ENCODE data around the gene METTL16.
"Not testable (repeated sequence)": the region's sequence is repeated elsewhere in the genome, so short reads cannot be mapped to it uniquely, and the experiment has no call there.

METTL16 gene

DNA sequence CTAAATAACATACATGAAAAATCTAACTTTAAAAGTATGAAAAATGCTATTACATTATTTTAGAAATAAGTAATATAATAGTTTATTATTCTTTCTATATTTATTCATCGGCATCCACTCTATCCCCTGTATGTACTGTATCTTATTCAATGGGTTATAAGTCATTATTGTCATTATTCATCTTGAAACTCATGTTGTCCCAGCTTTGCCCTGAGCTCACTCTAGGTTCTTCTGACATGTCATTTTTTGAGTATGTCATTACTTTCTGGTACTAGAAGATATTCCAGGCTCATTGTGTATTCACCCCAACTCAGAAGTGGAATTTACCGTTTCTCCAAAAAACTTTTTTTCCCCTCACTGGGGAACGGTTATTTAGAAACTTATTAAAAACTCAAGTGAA is 57.8 kb downstream of the METTL16 start:
- no peak for DNase-seq (ENCODE audit: extremely low read depth in 1 of 2, low read depth in 1 of 2)

GRCh38 chr17:2453325-2453724 is 58.4 kb downstream of the METTL16 start:
- no peak for DNase-seq (ENCODE audit: extremely low read depth in 1 of 2, low read depth in 1 of 2)

DNA sequence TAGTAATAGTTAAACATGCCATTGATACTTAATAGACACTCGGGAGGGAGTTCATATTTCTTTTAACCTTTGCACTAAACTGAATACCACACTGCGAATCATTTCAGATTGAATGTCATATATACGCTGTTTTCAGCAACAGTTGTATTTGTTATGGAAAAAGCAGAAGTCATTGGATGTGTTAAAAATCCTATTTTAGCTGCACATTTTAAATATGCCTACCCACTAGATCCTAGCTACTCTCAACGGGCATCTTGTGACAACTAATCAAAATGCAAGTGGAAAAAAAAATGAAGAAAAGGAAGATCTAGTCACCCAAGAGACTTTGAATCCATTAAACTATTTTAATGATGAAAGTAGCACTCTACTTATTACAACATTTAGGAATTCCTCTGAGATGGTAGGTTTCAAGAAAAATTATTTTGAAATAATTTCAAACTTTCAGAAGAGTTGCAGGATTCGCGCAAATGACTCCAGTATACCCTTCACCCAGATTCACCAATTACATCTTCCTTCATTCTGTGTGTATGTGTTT is 59.4 kb downstream of the METTL16 start:
- no peak for DNase-seq (ENCODE audit: extremely low read depth in 1 of 2, low read depth in 1 of 2)

- no peak for DNase-seq (ENCODE audit: extremely low read depth in 1 of 2, low read depth in 1 of 2)
Measured at GRCh38 chr17:2450016-2450650, 61.6 kb downstream of the METTL16 start.

GRCh38 chr17:2449486-2449885 is 62.2 kb downstream of the METTL16 start:
- no peak for DNase-seq (ENCODE audit: extremely low read depth in 1 of 2, low read depth in 1 of 2)

GRCh38 chr17:2447479-2447878 is 64.2 kb downstream of the METTL16 start:
- not testable (repeated sequence) for DNase-seq (ENCODE audit: extremely low read depth in 1 of 2, low read depth in 1 of 2)

DNA sequence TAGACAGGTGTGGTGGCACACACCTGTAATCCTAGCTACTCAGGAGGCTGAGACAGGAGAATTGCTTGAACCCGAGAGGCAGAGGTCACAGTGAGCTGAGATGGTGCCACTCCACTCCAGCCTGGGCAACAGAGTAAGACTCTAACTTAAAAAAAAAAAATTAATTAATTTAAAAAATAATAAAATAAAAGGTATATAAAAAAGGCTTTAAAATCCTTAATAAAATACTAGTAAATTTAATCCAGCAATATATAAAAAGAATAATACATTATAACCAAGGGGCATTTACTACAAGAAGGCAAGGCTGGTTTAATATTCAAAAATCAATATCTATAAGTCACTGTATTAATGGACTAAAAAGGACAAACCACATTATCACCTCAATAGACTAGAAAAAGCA is 66.0 kb downstream of the METTL16 start:
- DNase-seq (ENCODE audit: extremely low read depth in 1 of 2, low read depth in 1 of 2), result no peak

GRCh38 chr17:2444382-2444781 is 67.3 kb downstream of the METTL16 start:
- no peak for DNase-seq (ENCODE audit: extremely low read depth in 1 of 2, low read depth in 1 of 2)

DNA sequence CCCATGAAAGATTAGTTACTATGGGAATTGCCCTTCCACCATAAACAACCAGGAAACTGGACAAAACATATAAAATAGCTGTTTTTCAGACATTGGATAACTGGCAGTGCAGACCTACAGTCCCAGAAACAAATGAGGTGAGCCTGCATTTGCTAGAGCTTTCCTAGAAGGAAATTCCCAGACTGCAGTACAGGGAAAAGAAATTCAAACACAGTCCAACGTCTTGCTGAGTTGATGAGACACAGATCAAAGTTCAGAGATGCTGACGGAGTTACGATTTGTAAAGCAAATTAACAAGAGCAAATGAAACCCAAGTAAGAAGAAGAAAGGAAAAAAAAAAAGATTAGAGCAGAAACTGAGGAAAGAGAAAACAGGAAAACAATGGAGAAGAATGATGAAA is 69.5 kb downstream of the METTL16 start:
- no peak for DNase-seq (ENCODE audit: extremely low read depth in 1 of 2, low read depth in 1 of 2)

DNA sequence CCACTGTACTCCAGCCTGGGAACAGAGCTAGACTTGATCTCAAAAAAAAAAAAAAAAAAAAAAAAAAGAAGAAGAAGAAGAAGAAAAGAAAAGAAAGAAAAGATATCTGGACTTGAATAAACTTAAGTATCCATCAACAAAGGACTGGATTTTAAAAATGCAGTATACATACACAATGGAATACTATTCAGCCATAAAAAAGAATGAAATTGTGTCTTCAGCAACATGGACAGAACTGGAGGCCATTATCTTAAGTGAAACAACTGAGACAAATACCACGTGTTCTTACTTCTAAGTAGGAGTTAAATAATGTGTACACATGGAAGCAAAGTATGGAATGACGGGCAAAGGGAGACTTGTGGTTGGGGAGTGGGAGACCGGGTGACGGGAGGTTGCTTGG is 70.8 kb downstream of the METTL16 start:
- DNase-seq (ENCODE audit: extremely low read depth in 1 of 2, low read depth in 1 of 2), result no peak

- not testable (repeated sequence) for DNase-seq (ENCODE audit: extremely low read depth in 1 of 2, low read depth in 1 of 2)
Measured at GRCh38 chr17:2439997-2440396, 71.7 kb downstream of the METTL16 start.

- DNase-seq (ENCODE audit: extremely low read depth in 1 of 2, low read depth in 1 of 2), result no peak
Measured at GRCh38 chr17:2438823-2439222, 72.9 kb downstream of the METTL16 start.

DNA sequence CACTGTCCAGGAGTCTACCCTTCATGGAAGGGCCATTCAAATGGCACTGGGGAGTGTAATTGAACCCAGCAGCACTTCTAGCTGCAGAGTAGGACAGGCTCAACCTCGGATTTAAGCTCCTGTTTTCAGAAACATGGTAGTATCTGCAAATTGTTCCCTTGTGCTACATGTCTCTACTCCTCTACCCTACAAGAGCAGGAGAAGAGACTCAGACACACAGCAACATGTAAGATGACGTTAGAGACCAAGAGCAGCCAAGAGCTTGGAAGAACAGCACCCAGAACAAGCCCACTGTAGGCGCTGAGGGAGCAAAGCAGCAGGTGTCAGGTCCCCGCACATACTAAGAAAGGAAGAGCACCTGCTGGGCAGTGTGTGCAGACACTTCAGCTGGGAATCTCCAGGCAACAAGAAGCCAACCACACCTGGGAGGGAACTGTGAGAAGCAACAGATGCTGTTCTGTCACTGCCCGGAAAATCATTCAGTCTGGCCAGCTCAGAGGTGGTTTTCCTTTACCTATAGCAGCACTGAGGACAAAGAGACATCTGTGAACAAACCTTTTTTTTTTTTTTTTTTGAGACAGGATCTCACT is 75.3 kb downstream of the METTL16 start:
- DNase-seq (ENCODE audit: extremely low read depth in 1 of 2, low read depth in 1 of 2), result no peak

- DNase-seq (ENCODE audit: extremely low read depth in 1 of 2, low read depth in 1 of 2), result no peak
Measured at GRCh38 chr17:2435862-2436261, 75.8 kb downstream of the METTL16 start.

- no peak for DNase-seq (ENCODE audit: extremely low read depth in 1 of 2, low read depth in 1 of 2)
Measured at GRCh38 chr17:2435181-2435741, 76.4 kb downstream of the METTL16 start.

- DNase-seq (ENCODE audit: extremely low read depth in 1 of 2, low read depth in 1 of 2), result no peak
Measured at GRCh38 chr17:2433696-2434095, 78.0 kb downstream of the METTL16 start.

GRCh38 chr17:2427910-2428309 is 83.8 kb downstream of the METTL16 start:
- DNase-seq (ENCODE audit: extremely low read depth in 1 of 2, low read depth in 1 of 2), result no peak

- no peak for DNase-seq (ENCODE audit: extremely low read depth in 1 of 2, low read depth in 1 of 2)
Measured at GRCh38 chr17:2427215-2427614, 84.5 kb downstream of the METTL16 start.

- DNase-seq (ENCODE audit: extremely low read depth in 1 of 2, low read depth in 1 of 2), result no peak
Measured at GRCh38 chr17:2423271-2423670, 88.4 kb downstream of the METTL16 start.

DNA sequence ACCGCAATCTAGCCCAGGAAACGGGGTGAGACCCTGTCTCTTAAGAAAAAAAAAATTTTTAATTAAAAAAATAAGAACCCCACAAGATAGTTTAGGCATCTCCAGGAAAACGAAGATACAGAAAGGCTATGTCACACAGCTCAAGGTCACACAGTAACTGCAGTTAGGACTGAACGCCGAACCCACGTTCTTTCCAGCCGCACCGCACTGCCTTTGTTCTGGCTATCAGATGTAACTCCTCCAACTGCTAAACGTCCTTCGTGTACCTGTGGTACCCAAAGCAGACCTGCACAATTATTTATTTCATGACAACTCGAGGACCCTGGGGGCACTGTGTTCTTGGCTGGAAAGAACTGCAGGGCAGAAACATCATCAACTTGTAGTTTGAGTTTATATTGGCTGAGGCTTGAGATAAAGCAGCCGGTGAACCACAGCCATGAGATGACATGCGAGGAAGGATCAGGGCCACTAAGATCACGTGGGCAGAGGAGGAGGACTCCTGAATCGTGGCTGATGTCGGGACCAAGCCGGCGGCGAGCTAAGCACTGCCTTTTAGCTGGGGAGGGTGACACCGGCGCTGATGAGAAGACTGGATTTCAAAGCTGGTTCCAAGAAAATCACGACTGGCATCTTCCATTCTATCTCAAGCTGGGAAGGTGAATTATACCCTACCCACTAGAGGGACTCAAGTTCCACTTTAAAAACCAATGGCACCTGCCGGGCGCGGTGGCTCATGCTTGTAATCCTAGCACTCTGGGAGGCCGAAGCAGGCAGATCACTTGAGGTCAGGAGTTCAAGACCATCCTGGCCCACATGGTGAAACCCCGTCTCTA is 90.2 kb downstream of the METTL16 start:
- no peak for DNase-seq (ENCODE audit: extremely low read depth in 1 of 2, low read depth in 1 of 2)

GRCh38 chr17:2420176-2420575 is 91.5 kb downstream of the METTL16 start:
- no peak for DNase-seq (ENCODE audit: extremely low read depth in 1 of 2, low read depth in 1 of 2)

Data from activated CD8-positive, alpha-beta memory T cell treated with anti-CD3 and anti-CD28 coated beads for 1 hour (primary cell).